Sigmoid colon (tissue), 7 donors: ENCODE data around the gene CYB561D1. TPM values are rescaled to one million over a fixed set of nuclear protein-coding genes. Genes with fewer than 3 reads are reported as not detected.
A peak's percentile ranks its signal among the peaks of the same experiment; 100 is the strongest.

ENCODE experiments used
- DNase-seq: peaks from one replicate; pipeline ENCODE4 v3.0.0-alpha.2; 2019
- H3K27ac ChIP-seq, 4 donors: fragments of 200-600 bp; sonication (generic); one replicate each; pipeline ENCODE4 v1.5.1; 2016 to 2019; ENCODE audit warnings: mild to moderate bottlenecking in 1 of 4
- H3K27me3 ChIP-seq, 3 donors: fragments of 200-600 bp; sonication (generic); one replicate each; pipeline ENCODE4 v1.5.1; 2019; ENCODE audit warnings: mild to moderate bottlenecking in 1 of 3
- H3K36me3 ChIP-seq, 4 donors: fragments of 200-600 bp; sonication (generic); one replicate each; pipeline ENCODE4 v1.5.1; 2016 to 2019
- H3K4me1 ChIP-seq, 4 donors: fragments of 200-600 bp; sonication (generic); one replicate each; pipeline ENCODE4 v1.5.1; 2017 to 2019
- H3K4me3 ChIP-seq, 4 donors: fragments of 200-600 bp; sonication (generic); one replicate each; pipeline ENCODE4 v1.5.1; 2017 to 2019; ENCODE audit warnings: mild to moderate bottlenecking in 2 of 4, moderate library complexity in 1 of 4
- H3K9me3 ChIP-seq, 4 donors: fragments of 200-600 bp in 3 of 4; sonication (generic) in 3 of 4; one replicate each; pipeline versions ENCODE4 v1.5.1 to v1.6.1; 2013 to 2019
- CTCF ChIP-seq, 4 experiments: fragments of 450-650 bp in 3 of 4; fragments of 200-600 bp in 1 of 4; IDR thresholded peaks; one replicate each; pipeline ENCODE4 v1.5.1; 2016 to 2019; ENCODE audit warnings: antibody characterized with exemption in 4 of 4, mild to moderate bottlenecking in 3 of 4, moderate library complexity in 2 of 4
- EP300 ChIP-seq, 4 donors: sonication (generic); formaldehyde crosslinking; IDR thresholded peaks; one replicate each; pipeline ENCODE4 v1.6.1; 2017; ENCODE audit warnings: antibody characterized with exemption in 4 of 4
- POLR2A ChIP-seq, 2 donors: fragments of 450-650 bp; IDR thresholded peaks; one replicate each; pipeline ENCODE4 v1.6.1; 2016; ENCODE audit warnings: antibody characterized with exemption in 2 of 2, mild to moderate bottlenecking in 2 of 2, moderate library complexity in 2 of 2
- POLR2AphosphoS5 ChIP-seq, 4 donors: sonication (generic); formaldehyde crosslinking; IDR thresholded peaks; one replicate each; pipeline ENCODE4 v1.6.1; 2017; ENCODE audit warnings: antibody characterized with exemption in 4 of 4
- WGBS, 2 donors: extraction: QIAGEN DNeasy Blood & Tissue Kit; methylation state at CpG; one replicate each; pipeline ENCODE4 v1.1.7; 2013; 5-methylcytosine and 5-hydroxymethylcytosine counted together
- intact Hi-C: fragments of 100-400 bp; cut with DNase I; formaldehyde crosslinking; loops from one replicate; pipeline ENCODE4 v1.15.1; 2023
- polyA plus RNA-seq, 3 donors: library from polyadenylated mRNA; stranded (reverse); fragments of 200-250 nt; gene quantifications; one replicate each; pipeline ENCODE4 v1.2.3, GENCODE V29; 2013
- total RNA-seq, 4 donors: library from RNA; depleted of rRNA; stranded (reverse); fragments of >200 nt; gene quantifications; one replicate each; pipeline ENCODE4 v1.1.0, GENCODE V29; 2016
- donor health status: healthy with polysubstance abuse.
- donor health status: Bipolar disorder and iron deficiency.
- donor health status: healthy.

Gene CYB561D1
- total and polyA plus RNA-seq, 7 donors, result 1.8 to 12.5 (median 5.2) TPM

- Histone ChIP-seq H3K9me3 (no peaks in the 10 kb centered on the region), H3K36me3 (peaks cover 0 to 21% (median 3%) of the 10 kb centered on the region in 4 donors), H3K27ac (peak overlapping the region; percentile 91 to 98 (median 94)), H3K4me3 (peak overlapping the region; percentile 72 to 77 (median 74)), H3K4me1 (peaks cover 0 to 22% (median 20%) of the 10 kb centered on the region in 4 donors), H3K27me3 (no peaks in the 10 kb centered on the region)
- WGBS, 2 donors, result 35% methylated on average over 15 of the region's 15 CpGs
- DNase-seq, result no peak
- TF ChIP-seq EP300 (IDR thresholded peaks at IDR 0.05) (no peak), CTCF (IDR thresholded peaks at IDR 0.05) (no peak), POLR2A (IDR thresholded peaks at IDR 0.05) (no peak), POLR2AphosphoS5 (IDR thresholded peaks at IDR 0.05) (no peak)
- intact Hi-C loops, result loop anchor here (5.0 kb wide), 1 partner anchor 57 kb away; the partner anchor contains the start of gene PSMA5
Observed at GRCh38 chr1:109484519-109484975, 9.3 kb upstream of the CYB561D1 start.

GRCh38 chr1:109485001-109485400 lies 8.9 kb upstream of the CYB561D1 start:
- TF ChIP-seq CTCF (IDR thresholded peaks at IDR 0.05) (no peak), EP300 (IDR thresholded peaks at IDR 0.05) (no peak), POLR2AphosphoS5 (IDR thresholded peaks at IDR 0.05) (no peak), POLR2A (IDR thresholded peaks at IDR 0.05) (no peak)
- Histone ChIP-seq H3K36me3 (peaks cover 0 to 16% (median 3%) of the 10 kb centered on the region in 4 donors), H3K27ac (no peak overlapping the region), H3K4me1 (peaks cover 0 to 22% (median 20%) of the 10 kb centered on the region in 4 donors), H3K27me3 (no peaks in the 10 kb centered on the region), H3K9me3 (no peaks in the 10 kb centered on the region), H3K4me3 (no peak overlapping the region)
- WGBS, 2 donors, result 28 to 33% methylated on average over 3 of the region's 3 CpGs
- intact Hi-C loops, result no loop called here
- DNase-seq, result no peak

DNA sequence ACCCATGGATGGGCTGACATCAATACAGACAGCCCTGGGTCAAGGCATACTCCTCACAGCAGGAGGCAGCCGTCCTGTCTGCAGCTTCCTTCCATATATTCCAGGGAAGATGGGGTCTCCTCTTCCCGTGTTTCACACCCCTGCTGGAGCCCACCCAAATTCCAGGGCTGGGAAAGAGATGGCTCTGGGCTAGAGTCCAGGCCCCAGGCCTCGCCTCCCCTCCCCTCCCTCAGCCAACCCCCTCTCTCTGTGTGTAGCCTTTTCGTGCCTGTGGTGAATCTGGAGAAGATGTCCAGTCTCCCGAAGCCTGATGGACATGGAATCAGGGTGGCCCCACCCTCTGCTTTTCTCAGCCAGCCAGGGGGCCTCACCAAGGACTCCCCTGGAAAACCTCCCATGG lies 6.6 kb upstream of the CYB561D1 start:
- 83 to 90% methylated on average over 5 of the region's 5 CpGs for WGBS, 2 donors
- Histone ChIP-seq H3K36me3 (peaks cover 0 to 13% (median 3%) of the 10 kb centered on the region in 4 donors), H3K27ac (no peak overlapping the region), H3K4me1 (peaks cover 0 to 32% (median 26%) of the 10 kb centered on the region in 4 donors), H3K27me3 (no peaks in the 10 kb centered on the region), H3K9me3 (no peaks in the 10 kb centered on the region), H3K4me3 (no peak overlapping the region)
- TF ChIP-seq CTCF (IDR thresholded peaks at IDR 0.05) (no peak), POLR2AphosphoS5 (IDR thresholded peaks at IDR 0.05) (no peak), POLR2A (IDR thresholded peaks at IDR 0.05) (no peak), EP300 (IDR thresholded peaks at IDR 0.05) (no peak)
- intact Hi-C loops, result no loop called here
- DNase-seq, result no peak

DNA sequence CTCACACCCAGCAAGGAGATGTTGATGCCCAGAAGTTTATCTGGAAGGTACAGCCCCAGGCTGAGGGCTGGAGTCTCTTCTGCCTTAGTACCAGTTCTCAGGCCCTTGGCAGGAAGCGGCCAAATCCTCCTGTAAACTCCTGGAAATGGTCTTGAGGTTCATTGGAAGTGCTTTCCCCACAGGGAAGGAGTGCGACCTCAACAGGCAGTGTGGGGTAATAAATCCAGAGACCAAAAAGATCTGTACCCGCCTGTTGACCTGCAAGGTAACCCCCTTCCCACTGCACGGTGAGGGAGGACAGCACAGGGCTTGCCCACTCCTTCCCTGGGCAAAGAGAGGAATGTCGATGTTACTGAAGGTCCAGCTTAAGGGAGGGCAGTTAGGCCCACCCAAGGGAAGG lies 5.7 kb upstream of the CYB561D1 start:
- TF ChIP-seq EP300 (IDR thresholded peaks at IDR 0.05), result no peak
- no peak for TF ChIP-seq POLR2A (IDR thresholded peaks at IDR 0.05)
- H3K27ac ChIP-seq, result no peak overlapping the region
- intact Hi-C loops, result no loop called here
- no peak overlapping the region for H3K4me3 ChIP-seq
- H3K4me1 ChIP-seq, result peaks cover 0 to 27% (median 22%) of the 10 kb centered on the region in 4 donors
- DNase-seq, result no peak
- WGBS, 2 donors, result 85% methylated on average over 5 of the region's 5 CpGs
- no peaks in the 10 kb centered on the region for H3K9me3 ChIP-seq
- H3K27me3 ChIP-seq, result no peaks in the 10 kb centered on the region
- H3K36me3 ChIP-seq, result peaks cover 0 to 13% (median 3%) of the 10 kb centered on the region in 4 donors

DNA sequence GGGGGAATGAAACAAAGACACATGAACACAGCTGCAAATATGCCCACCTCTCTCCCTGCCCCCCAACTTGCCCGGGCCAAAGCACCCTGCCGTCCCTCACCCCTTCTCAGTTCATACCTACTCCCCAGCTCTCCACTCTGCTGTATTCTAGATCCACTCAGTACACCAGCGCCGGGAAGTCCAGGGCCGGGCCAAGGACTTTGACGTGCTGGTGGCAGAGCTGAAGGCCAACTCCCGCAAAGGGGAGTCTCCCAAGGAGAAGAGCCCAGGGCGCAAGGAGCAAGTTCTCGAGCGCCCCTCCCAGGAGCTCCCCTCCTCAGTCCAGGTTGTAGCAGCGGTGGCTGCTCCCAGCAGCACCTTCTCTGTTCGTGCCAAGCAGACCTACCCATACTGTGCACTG lies 5.2 kb upstream of the CYB561D1 start:
- no peak for DNase-seq
- WGBS, 2 donors, result 92 to 96% methylated on average over 12 of the region's 12 CpGs
- no peak overlapping the region for H3K27ac ChIP-seq
- H3K9me3 ChIP-seq, result no peaks in the 10 kb centered on the region
- H3K36me3 ChIP-seq, result peaks cover 0 to 13% (median 3%) of the 10 kb centered on the region in 4 donors
- no peak overlapping the region for H3K4me3 ChIP-seq
- intact Hi-C loops, result no loop called here
- TF ChIP-seq CTCF (IDR thresholded peaks at IDR 0.05) (no peak), EP300 (IDR thresholded peaks at IDR 0.05) (no peak), POLR2AphosphoS5 (IDR thresholded peaks at IDR 0.05) (no peak)
- peaks cover 0 to 29% (median 22%) of the 10 kb centered on the region in 4 donors for H3K4me1 ChIP-seq
- no peaks in the 10 kb centered on the region for H3K27me3 ChIP-seq
